ENCODE results near the gene ANO9. TPM values are rescaled to one million over a fixed set of nuclear protein-coding genes. Genes with fewer than 3 reads are reported as not detected.

ANO9 gene
- total and polyA plus RNA-seq, 2 experiments from 2014 or later, result 9.0 to 10.2 TPM

- H3K9me3 Mint-ChIP-seq, result peaks cover 19% of the 10 kb centered on the region
- H3K36me3 Mint-ChIP-seq (ENCODE audit: low read depth), result peaks cover 10% of the 10 kb centered on the region
- H2AFZ ChIP-seq, result no peak overlapping the region
- H3K4me3 ChIP-seq, result no peak overlapping the region
- no peak overlapping the region for H3K4me2 ChIP-seq
- no peak overlapping the region for H3K27ac ChIP-seq (ENCODE audit: low read depth)
- H3K36me3 ChIP-seq (ENCODE audit: insufficient read depth), result no peaks in the 10 kb centered on the region
- no peaks in the 10 kb centered on the region for H3K27me3 ChIP-seq (ENCODE audit: insufficient read depth)
- no peaks in the 10 kb centered on the region for H4K20me1 ChIP-seq (replicated peaks; ENCODE audit: insufficient read depth)
- no peak for TF ChIP-seq ZNF462 (CRISPR knock-in tag; IDR thresholded peaks at IDR 0.05)
- TF ChIP-seq STAT1 (IDR thresholded peaks at IDR 0.05; ENCODE audit: unreplicated experiment), result no peak
- TF ChIP-seq POLR2AphosphoS5 (IDR thresholded peaks at IDR 0.05; ENCODE audit: low read depth), result no peak
- TF ChIP-seq JUNB (IDR thresholded peaks at IDR 0.05; ENCODE audit: unreplicated experiment), result no peak
- no peak for TF ChIP-seq ZNF114 (CRISPR knock-in tag; IDR thresholded peaks at IDR 0.05)
- TF ChIP-seq CREB1 (CRISPR knock-in tag; IDR thresholded peaks at IDR 0.05; ENCODE audit: low read depth), result no peak
- TF ChIP-seq ZNF331 (CRISPR knock-in tag; IDR thresholded peaks at IDR 0.05; ENCODE audit: low read depth), result no peak
- TF ChIP-seq EZH2 (IDR thresholded peaks at IDR 0.05; ENCODE audit: low read depth, unreplicated experiment), result no peak
- no peak overlapping the region for H3K27ac Mint-ChIP-seq
- DNase-seq (ENCODE audit: low spot score) (no peak), ATAC-seq (no peak)
- no peak overlapping the region for H3K4me3 Mint-ChIP-seq
- no peaks in the 10 kb centered on the region for H3K9me2 ChIP-seq (ENCODE audit: insufficient read depth)
- peaks cover 6% of the 10 kb centered on the region for H3K4me1 ChIP-seq (ENCODE audit: insufficient read depth)
- no peaks in the 10 kb centered on the region for H3K27me3 Mint-ChIP-seq (ENCODE audit: insufficient read depth, low read depth, poor library complexity)
- no peaks in the 10 kb centered on the region for H3K79me2 ChIP-seq (replicated peaks; ENCODE audit: insufficient read depth)
- peaks cover 2% of the 10 kb centered on the region; the same call in 1 of the 3 replicates for H3K4me1 Mint-ChIP-seq
- no peaks in the 10 kb centered on the region for H3F3A ChIP-seq (replicated peaks; ENCODE audit: low read depth)
Observed at GRCh38 chr11:391117-392017, 50.4 kb downstream of the ANO9 start.
